HG02571 (cell line): ENCODE results near the gene KCNN3.

Experiments
- ATAC-seq: cut with Tn5 transposase; IDR thresholded peaks from one replicate; pipeline ENCODE4 v1.9.1; 2021; ENCODE audit warnings: mild to moderate bottlenecking, moderate library complexity; ENCODE audit not compliant: unreplicated experiment

KCNN3 gene

GRCh38 chr1:154880671-154881070 is 10.6 kb upstream of the KCNN3 start:
- no peak for ATAC-seq

- no peak for ATAC-seq
These were observed 8.9 kb upstream of the KCNN3 start for GRCh38 chr1:154879038-154879421.

- ATAC-seq: no peak
These were observed 8.4 kb upstream of the KCNN3 start for GRCh38 chr1:154878371-154879037.

GRCh38 chr1:154877370-154877974 is 7.4 kb upstream of the KCNN3 start:
- ATAC-seq: no peak

- no peak for ATAC-seq
These were observed 6.8 kb upstream of the KCNN3 start for GRCh38 chr1:154876842-154877369.

- no peak for ATAC-seq
These were observed 4.4 kb upstream of the KCNN3 start for GRCh38 chr1:154874465-154874864.

GRCh38 chr1:154873321-154873950 is 3.4 kb upstream of the KCNN3 start:
- no peak for ATAC-seq

- no peak for ATAC-seq
These were observed 1.3 kb upstream of the KCNN3 start for GRCh38 chr1:154871374-154871773.

GRCh38 chr1:154870734-154871133 is 653 bp upstream of the KCNN3 start:
- no peak for ATAC-seq

GRCh38 chr1:154869351-154870114 is 548 bp downstream of the KCNN3 start:
- no peak for ATAC-seq

- no peak for ATAC-seq
These were observed 2.1 kb downstream of the KCNN3 start for GRCh38 chr1:154867841-154868605.

GRCh38 chr1:154867064-154867825 is 2.8 kb downstream of the KCNN3 start:
- no peak for ATAC-seq

- no peak for ATAC-seq
These were observed 3.6 kb downstream of the KCNN3 start for GRCh38 chr1:154866257-154867063.

GRCh38 chr1:154865442-154866256 is 4.4 kb downstream of the KCNN3 start:
- no peak for ATAC-seq

GRCh38 chr1:154864189-154864975 is 5.7 kb downstream of the KCNN3 start:
- ATAC-seq: no peak

- ATAC-seq: peak; percentile 20
These were observed 6.5 kb downstream of the KCNN3 start for GRCh38 chr1:154863315-154864174.
